Fibroblast of lung (primary cell): ENCODE measurements around the gene SYT13. TPM values are rescaled to one million over a fixed set of nuclear protein-coding genes. Genes with fewer than 3 reads are reported as not detected.

ENCODE experiments used
- DNase-seq, 2 donors: peaks; one replicate each; pipeline versions ENCODE4 v3.0.0 to v3.0.0-alpha.2; 2010; ENCODE audit warnings: low read depth in 2 of 2
- H2AFZ ChIP-seq: 2 replicates; pipeline ENCODE4 v1.5.1; 2012; ENCODE audit warnings: low read length, control low read depth, inconsistent platforms
- H3K27ac ChIP-seq: 2 replicates; pipeline ENCODE4 v1.5.1; 2011; ENCODE audit warnings: low read length, control low read depth; ENCODE audit not compliant: insufficient read depth
- H3K27me3 ChIP-seq: 2 replicates; pipeline ENCODE4 v1.5.1; 2011; ENCODE audit warnings: mild to moderate bottlenecking, low read length; ENCODE audit not compliant: control insufficient read depth, insufficient read depth
- H3K36me3 ChIP-seq: 2 replicates; pipeline ENCODE4 v1.5.1; 2011; ENCODE audit warnings: low read length; ENCODE audit not compliant: control insufficient read depth, insufficient read depth
- H3K4me1 ChIP-seq: 2 replicates; pipeline ENCODE4 v1.5.1; 2011; ENCODE audit warnings: low read length; ENCODE audit not compliant: control insufficient read depth, insufficient read depth; ENCODE audit errors: extremely low read depth
- H3K4me2 ChIP-seq: 2 replicates; pipeline ENCODE4 v1.5.1; 2011; ENCODE audit warnings: low read length, control low read depth; ENCODE audit not compliant: insufficient read depth; ENCODE audit errors: extremely low read depth
- H3K4me3 ChIP-seq, 4 experiments: fragments of 200-600 bp in 1 of 4; sonication (generic) in 1 of 4; replicated peaks in 1 of 4; 2 replicates each; pipeline ENCODE4 v1.5.1; 2011 to 2016; ENCODE audit warnings: low read length in 4 of 4, low read depth in 3 of 4, mild to moderate bottlenecking in 3 of 4, control low read depth in 2 of 4, inconsistent platforms in 1 of 4, mixed read lengths in 1 of 4; ENCODE audit not compliant: insufficient read depth in 1 of 4; ENCODE audit errors: control extremely low read depth in 1 of 4
- H3K79me2 ChIP-seq: 2 replicates; pipeline ENCODE4 v1.5.1; 2012; ENCODE audit warnings: mild to moderate bottlenecking, low read length, inconsistent platforms; ENCODE audit not compliant: control insufficient read depth, insufficient read depth
- H3K9ac ChIP-seq: 2 replicates; pipeline ENCODE4 v1.5.1; 2011; ENCODE audit warnings: mild to moderate bottlenecking, low read length, control low read depth; ENCODE audit not compliant: insufficient read depth
- H3K9me3 ChIP-seq: 2 replicates; pipeline ENCODE4 v1.5.1; 2012; ENCODE audit warnings: low read depth, low read length; ENCODE audit not compliant: control insufficient read depth, insufficient read depth
- H4K20me1 ChIP-seq: 2 replicates; pipeline ENCODE4 v1.5.1; 2011; ENCODE audit warnings: low read length; ENCODE audit not compliant: control insufficient read depth, insufficient read depth; ENCODE audit errors: extremely low read depth
- EZH2 ChIP-seq: IDR thresholded peaks from 2 replicates; pipeline ENCODE4 v1.5.1; 2012; ENCODE audit warnings: low read length, control low read depth, mild to moderate bottlenecking; ENCODE audit errors: missing control alignments
- polyA plus RNA-seq, 2 donors: library from polyadenylated mRNA; depleted of rRNA in 1 of 2; stranded (reverse) in 1 of 2; unstranded in 1 of 2; fragments of >200 nt; gene quantifications; 2 replicates each; pipeline ENCODE4 v1.2.1, GENCODE V29; 2011 to 2012; ENCODE audit warnings: missing spikeins in 1 of 2
- total RNA-seq: library from RNA; depleted of rRNA; stranded (reverse); fragments of >200 nt; gene quantifications from 2 replicates; pipeline ENCODE4 v1.2.1, GENCODE V29; 2014
- TF ChIP-seq, protein P1 (sequence below), 2 donors: IDR thresholded peaks in 1 of 2; conservative IDR thresholded peaks in 1 of 2; 1 replicate in 1 of 2; 2 replicates in 1 of 2; pipeline ENCODE4 v1.5.1; 2011 to 2012; ENCODE audit warnings: low read length in 2 of 2, control low read depth in 1 of 2, inconsistent platforms in 1 of 2, low read depth in 1 of 2, mild to moderate bottlenecking in 1 of 2

Gene SYT13
- total and polyA plus RNA-seq, 2 donors (not counting 1 experiment from before 2014, with no cell fraction given), result not detected

- Histone ChIP-seq H3K4me2 (no peak overlapping the region), H3K27me3 (peaks cover 2% of the 10 kb centered on the region), H3K79me2 (no peaks in the 10 kb centered on the region), H3K27ac (no peak overlapping the region), H3K9me3 (no peaks in the 10 kb centered on the region), H4K20me1 (no peaks in the 10 kb centered on the region), H3K4me1 (peaks cover 5% of the 10 kb centered on the region), H2AFZ (no peak overlapping the region), H3K9ac (no peak overlapping the region), H3K36me3 (no peaks in the 10 kb centered on the region), H3K4me3 (no peak overlapping the region)
- peak in 1 of 2 donors; percentile 1 for DNase-seq
- TF ChIP-seq EZH2, result no peak
- TF ChIP-seq, protein P1, sequence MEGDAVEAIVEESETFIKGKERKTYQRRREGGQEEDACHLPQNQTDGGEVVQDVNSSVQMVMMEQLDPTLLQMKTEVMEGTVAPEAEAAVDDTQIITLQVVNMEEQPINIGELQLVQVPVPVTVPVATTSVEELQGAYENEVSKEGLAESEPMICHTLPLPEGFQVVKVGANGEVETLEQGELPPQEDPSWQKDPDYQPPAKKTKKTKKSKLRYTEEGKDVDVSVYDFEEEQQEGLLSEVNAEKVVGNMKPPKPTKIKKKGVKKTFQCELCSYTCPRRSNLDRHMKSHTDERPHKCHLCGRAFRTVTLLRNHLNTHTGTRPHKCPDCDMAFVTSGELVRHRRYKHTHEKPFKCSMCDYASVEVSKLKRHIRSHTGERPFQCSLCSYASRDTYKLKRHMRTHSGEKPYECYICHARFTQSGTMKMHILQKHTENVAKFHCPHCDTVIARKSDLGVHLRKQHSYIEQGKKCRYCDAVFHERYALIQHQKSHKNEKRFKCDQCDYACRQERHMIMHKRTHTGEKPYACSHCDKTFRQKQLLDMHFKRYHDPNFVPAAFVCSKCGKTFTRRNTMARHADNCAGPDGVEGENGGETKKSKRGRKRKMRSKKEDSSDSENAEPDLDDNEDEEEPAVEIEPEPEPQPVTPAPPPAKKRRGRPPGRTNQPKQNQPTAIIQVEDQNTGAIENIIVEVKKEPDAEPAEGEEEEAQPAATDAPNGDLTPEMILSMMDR (conservative IDR thresholded peaks at IDR 0.05 in 1 of 2, IDR thresholded peaks at IDR 0.05 in 1 of 2; ENCODE audit: low read depth in 1 of 2, low read length in 2 of 2), result no peak
Measured at GRCh38 chr11:45331839-45332238, 45.7 kb upstream of the SYT13 start.

DNA sequence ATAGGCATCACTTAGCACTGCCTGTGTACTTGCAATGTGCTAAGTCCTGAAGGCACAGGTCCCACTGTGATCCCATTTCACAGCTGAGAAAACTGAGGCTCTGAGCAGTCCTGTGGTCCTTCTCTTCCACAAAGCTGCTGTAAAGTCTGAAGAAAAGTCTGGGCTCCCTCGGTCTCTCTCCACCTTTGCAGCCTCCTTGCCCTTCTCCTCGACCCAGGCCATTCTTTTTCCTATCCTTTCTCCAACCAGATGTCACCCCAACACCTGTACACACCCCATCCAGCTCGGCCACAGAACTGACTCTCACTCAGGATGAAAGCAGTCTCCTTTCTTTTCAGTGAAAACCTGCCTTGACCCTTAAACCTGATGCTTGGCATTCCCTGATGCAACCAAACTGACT lies 42.6 kb upstream of the SYT13 start:
- no peaks in the 10 kb centered on the region for H3K79me2 ChIP-seq
- TF ChIP-seq, protein P1 (conservative IDR thresholded peaks at IDR 0.05 in 1 of 2, IDR thresholded peaks at IDR 0.05 in 1 of 2; ENCODE audit: low read depth in 1 of 2, low read length in 2 of 2), result no peak
- no peak for TF ChIP-seq EZH2
- no peaks in the 10 kb centered on the region for H3K36me3 ChIP-seq
- H3K9ac ChIP-seq, result no peak overlapping the region
- no peak overlapping the region for H3K27ac ChIP-seq
- H3K4me1 ChIP-seq, result peaks cover 5% of the 10 kb centered on the region
- H4K20me1 ChIP-seq, result no peaks in the 10 kb centered on the region
- no peak for DNase-seq
- H2AFZ ChIP-seq, result no peak overlapping the region
- H3K27me3 ChIP-seq, result peaks cover 4% of the 10 kb centered on the region
- no peak overlapping the region for H3K4me3 ChIP-seq
- H3K4me2 ChIP-seq, result no peak overlapping the region
- no peaks in the 10 kb centered on the region for H3K9me3 ChIP-seq

GRCh38 chr11:45324459-45324858 lies 38.3 kb upstream of the SYT13 start:
- Histone ChIP-seq H3K27me3 (peaks cover 4% of the 10 kb centered on the region), H3K79me2 (no peaks in the 10 kb centered on the region), H3K36me3 (no peaks in the 10 kb centered on the region), H3K4me3 (no peak overlapping the region), H3K4me1 (no peaks in the 10 kb centered on the region), H3K27ac (no peak overlapping the region), H3K4me2 (no peak overlapping the region), H3K9ac (no peak overlapping the region), H4K20me1 (no peaks in the 10 kb centered on the region), H2AFZ (no peak overlapping the region), H3K9me3 (no peaks in the 10 kb centered on the region)
- TF ChIP-seq, protein P1 (conservative IDR thresholded peaks at IDR 0.05 in 1 of 2, IDR thresholded peaks at IDR 0.05 in 1 of 2; ENCODE audit: low read depth in 1 of 2, low read length in 2 of 2), result no peak
- TF ChIP-seq EZH2, result no peak
- no peak for DNase-seq
